GM23338 (cell line): ENCODE results near the gene PDLIM5. TPM values are rescaled to one million over a fixed set of nuclear protein-coding genes. Genes with fewer than 3 reads are reported as not detected.

Experiments used
- ATAC-seq: fragments of 200-7000 bp; cut with Tn5 transposase; 3 replicates; pipeline ENCODE4 v1.9.1; 2020
- DNase-seq: peaks from one replicate; pipeline ENCODE4 v3.0.0-alpha.2; 2015; ENCODE audit warnings: low spot score
- H2AFZ ChIP-seq: fragments of 200-600 bp; sonication (generic); 2 replicates; pipeline ENCODE4 v1.8.0; 2016; ENCODE audit warnings: antibody characterized with exemption, mild to moderate bottlenecking, moderate library complexity
- H3F3A ChIP-seq: fragments of 200-600 bp; sonication (generic); replicated peaks from 2 replicates; pipeline ENCODE4 v1.8.0; 2017; ENCODE audit warnings: antibody characterized with exemption, mixed run types, low read depth
- H3K27ac ChIP-seq: fragments of 200-600 bp; sonication (generic); 2 replicates; pipeline ENCODE4 v1.6.1; 2016; ENCODE audit warnings: low read depth
- H3K27me3 ChIP-seq: fragments of 200-600 bp; sonication (generic); 2 replicates; pipeline ENCODE4 v1.8.0; 2016; ENCODE audit warnings: mild to moderate bottlenecking, mixed run types, moderate library complexity; ENCODE audit not compliant: insufficient read depth
- H3K36me3 ChIP-seq: fragments of 200-600 bp; sonication (generic); 2 replicates; pipeline ENCODE4 v1.8.0; 2016; ENCODE audit warnings: mild to moderate bottlenecking; ENCODE audit not compliant: insufficient read depth
- H3K4me1 ChIP-seq: fragments of 200-600 bp; sonication (generic); 2 replicates; pipeline ENCODE4 v1.8.0; 2016; ENCODE audit warnings: mild to moderate bottlenecking, moderate library complexity; ENCODE audit not compliant: insufficient read depth
- H3K4me2 ChIP-seq: fragments of 200-600 bp; sonication (generic); 2 replicates; pipeline ENCODE4 v1.7.1; 2017; ENCODE audit warnings: mixed run types
- H3K4me3 ChIP-seq: fragments of 200-600 bp; sonication (generic); 2 replicates; pipeline ENCODE4 v1.6.1; 2016; ENCODE audit warnings: mixed run types
- H3K79me2 ChIP-seq: fragments of 200-600 bp; sonication (generic); replicated peaks from 2 replicates; pipeline ENCODE4 v1.8.0; 2017; ENCODE audit warnings: mild to moderate bottlenecking; ENCODE audit not compliant: insufficient read depth
- H3K9me2 ChIP-seq: fragments of 200-600 bp; sonication (generic); 2 replicates; pipeline ENCODE4 v1.8.0; 2017; ENCODE audit not compliant: insufficient read depth
- H4K20me1 ChIP-seq: fragments of 200-600 bp; sonication (generic); replicated peaks from 2 replicates; pipeline ENCODE4 v1.8.0; 2017; ENCODE audit warnings: mild to moderate bottlenecking; ENCODE audit not compliant: insufficient read depth
- H3K27ac Mint-ChIP-seq: 2 replicates; pipeline ENCODE4 v1.8.0; 2020; ENCODE audit warnings: inconsistent platforms, mild to moderate bottlenecking, moderate library complexity, mixed read lengths
- H3K27me3 Mint-ChIP-seq: 3 replicates; pipeline ENCODE4 v1.8.0; 2022; ENCODE audit warnings: low read depth, mild to moderate bottlenecking, moderate library complexity, mixed read lengths, inconsistent platforms; ENCODE audit not compliant: insufficient read depth, poor library complexity
- H3K36me3 Mint-ChIP-seq: 3 replicates; pipeline ENCODE4 v1.8.0; 2021; ENCODE audit warnings: low read depth, mild to moderate bottlenecking, inconsistent platforms, moderate library complexity, mixed read lengths
- H3K4me1 Mint-ChIP-seq: 3 replicates; pipeline ENCODE4 v1.8.0; 2020; ENCODE audit warnings: mild to moderate bottlenecking, inconsistent platforms, mixed read lengths
- H3K4me3 Mint-ChIP-seq: 3 replicates; pipeline ENCODE4 v1.8.0; 2021; ENCODE audit warnings: moderate library complexity, mild to moderate bottlenecking, inconsistent platforms, mixed read lengths
- H3K9me3 Mint-ChIP-seq: 3 replicates; pipeline ENCODE4 v1.8.0; 2020; ENCODE audit warnings: moderate library complexity, mild to moderate bottlenecking, inconsistent platforms, mixed read lengths
- CREB1 ChIP-seq: fragments of 250-450 bp; sonication (Bioruptor Pico); IDR thresholded peaks from 2 replicates; pipeline ENCODE4 v1.5.0; 2020; ENCODE audit warnings: low read depth, mild to moderate bottlenecking, moderate library complexity
- EZH2 ChIP-seq: fragments of 200-600 bp; sonication (generic); IDR thresholded peaks from one replicate; pipeline ENCODE4 v1.8.0; 2017; ENCODE audit warnings: antibody characterized with exemption, mild to moderate bottlenecking, low read depth; ENCODE audit not compliant: unreplicated experiment
- EZH2phosphoT487 ChIP-seq: fragments of 200-600 bp; sonication (generic); IDR thresholded peaks from one replicate; pipeline ENCODE4 v1.8.1; 2018; ENCODE audit warnings: antibody characterized with exemption; ENCODE audit not compliant: unreplicated experiment
- JUNB ChIP-seq: IDR thresholded peaks from one replicate; pipeline ENCODE4 v1.6.1; 2016; ENCODE audit warnings: antibody characterized with exemption; ENCODE audit not compliant: unreplicated experiment
- NANOG ChIP-seq: IDR thresholded peaks from 2 replicates; pipeline ENCODE4 v1.6.1; 2016; ENCODE audit warnings: antibody characterized with exemption, borderline replicate concordance
- POLR2AphosphoS5 ChIP-seq: IDR thresholded peaks from 2 replicates; pipeline ENCODE4 v1.6.1; 2016; ENCODE audit warnings: antibody characterized with exemption, low read depth
- REST ChIP-seq: IDR thresholded peaks from one replicate; pipeline ENCODE4 v1.6.1; 2018; ENCODE audit warnings: antibody characterized with exemption; ENCODE audit not compliant: unreplicated experiment
- STAT1 ChIP-seq: IDR thresholded peaks from one replicate; pipeline ENCODE4 v1.6.1; 2016; ENCODE audit warnings: antibody characterized with exemption; ENCODE audit not compliant: unreplicated experiment
- ZNF114 ChIP-seq: fragments of 250-450 bp; sonication (Bioruptor Pico); IDR thresholded peaks from 2 replicates; pipeline ENCODE4 v1.5.0; 2020; ENCODE audit warnings: mild to moderate bottlenecking, moderate library complexity
- ZNF331 ChIP-seq: fragments of 250-450 bp; sonication (Bioruptor Pico); IDR thresholded peaks from 2 replicates; pipeline ENCODE4 v1.5.0; 2020; ENCODE audit warnings: low read depth, mild to moderate bottlenecking, moderate library complexity
- ZNF462 ChIP-seq: fragments of 250-450 bp; sonication (Bioruptor Pico); IDR thresholded peaks from 2 replicates; pipeline ENCODE4 v1.5.0; 2020; ENCODE audit warnings: mild to moderate bottlenecking, moderate library complexity
- polyA plus RNA-seq: library from polyadenylated mRNA; unstranded; fragments of >200 nt; fragmentation: Nextera tagmentation; extraction: Ambion mirVana; gene quantifications from 2 replicates; pipeline ENCODE4 v1.2.1, GENCODE V29; 2016
- total RNA-seq: library from RNA; depleted of rRNA; stranded (reverse); fragments of >200 nt; shearing (Covaris generic); gene quantifications from 2 replicates; pipeline ENCODE4 v1.2.3, GENCODE V29; 2014
- TF ChIP-seq, protein P1 (sequence below), 2 experiments: fragments of 200-600 bp in 1 of 2; sonication (generic) in 1 of 2; conservative IDR thresholded peaks; 2 replicates each; pipeline versions ENCODE4 v1.5.1 to v1.6.1; 2016 to 2017; ENCODE audit warnings: antibody characterized with exemption in 2 of 2, low read depth in 2 of 2, mild to moderate bottlenecking in 2 of 2, moderate library complexity in 1 of 2
- TF ChIP-seq, protein P2 (sequence below): IDR thresholded peaks from 2 replicates; pipeline ENCODE4 v1.6.1; 2016; ENCODE audit warnings: antibody characterized with exemption

The PDLIM5 gene
- total and polyA plus RNA-seq, 2 experiments from 2014 or later = 45.2 to 53.0 TPM

- Histone ChIP-seq H2AFZ (no peak overlapping the region), H3K79me2 (no peaks in the 10 kb centered on the region), H3F3A (no peaks in the 10 kb centered on the region), H4K20me1 (no peaks in the 10 kb centered on the region), H3K9me2 (no peaks in the 10 kb centered on the region), H3K27me3 (no peaks in the 10 kb centered on the region), H3K4me3 (no peak overlapping the region), H3K4me1 (no peaks in the 10 kb centered on the region), H3K27ac (no peak overlapping the region), H3K36me3 (no peaks in the 10 kb centered on the region), H3K4me2 (no peak overlapping the region)
- H3K9me3 Mint-ChIP-seq = no peaks in the 10 kb centered on the region
- no peak overlapping the region for H3K27ac Mint-ChIP-seq
- TF ChIP-seq, protein P1, sequence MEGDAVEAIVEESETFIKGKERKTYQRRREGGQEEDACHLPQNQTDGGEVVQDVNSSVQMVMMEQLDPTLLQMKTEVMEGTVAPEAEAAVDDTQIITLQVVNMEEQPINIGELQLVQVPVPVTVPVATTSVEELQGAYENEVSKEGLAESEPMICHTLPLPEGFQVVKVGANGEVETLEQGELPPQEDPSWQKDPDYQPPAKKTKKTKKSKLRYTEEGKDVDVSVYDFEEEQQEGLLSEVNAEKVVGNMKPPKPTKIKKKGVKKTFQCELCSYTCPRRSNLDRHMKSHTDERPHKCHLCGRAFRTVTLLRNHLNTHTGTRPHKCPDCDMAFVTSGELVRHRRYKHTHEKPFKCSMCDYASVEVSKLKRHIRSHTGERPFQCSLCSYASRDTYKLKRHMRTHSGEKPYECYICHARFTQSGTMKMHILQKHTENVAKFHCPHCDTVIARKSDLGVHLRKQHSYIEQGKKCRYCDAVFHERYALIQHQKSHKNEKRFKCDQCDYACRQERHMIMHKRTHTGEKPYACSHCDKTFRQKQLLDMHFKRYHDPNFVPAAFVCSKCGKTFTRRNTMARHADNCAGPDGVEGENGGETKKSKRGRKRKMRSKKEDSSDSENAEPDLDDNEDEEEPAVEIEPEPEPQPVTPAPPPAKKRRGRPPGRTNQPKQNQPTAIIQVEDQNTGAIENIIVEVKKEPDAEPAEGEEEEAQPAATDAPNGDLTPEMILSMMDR (conservative IDR thresholded peaks at IDR 0.05; ENCODE audit: low read depth in 2 of 2) = no peak
- TF ChIP-seq EZH2 = no peak
- no peak for TF ChIP-seq ZNF114 (CRISPR knock-in tag)
- no peak for TF ChIP-seq ZNF462
- TF ChIP-seq CREB1 (CRISPR knock-in tag) = no peak
- no peak for TF ChIP-seq STAT1
- TF ChIP-seq REST = no peak
- no peak for TF ChIP-seq JUNB
- no peak for TF ChIP-seq POLR2AphosphoS5
- no peak for TF ChIP-seq EZH2phosphoT487
- no peak for TF ChIP-seq ZNF331 (CRISPR knock-in tag)
- TF ChIP-seq, protein P2, sequence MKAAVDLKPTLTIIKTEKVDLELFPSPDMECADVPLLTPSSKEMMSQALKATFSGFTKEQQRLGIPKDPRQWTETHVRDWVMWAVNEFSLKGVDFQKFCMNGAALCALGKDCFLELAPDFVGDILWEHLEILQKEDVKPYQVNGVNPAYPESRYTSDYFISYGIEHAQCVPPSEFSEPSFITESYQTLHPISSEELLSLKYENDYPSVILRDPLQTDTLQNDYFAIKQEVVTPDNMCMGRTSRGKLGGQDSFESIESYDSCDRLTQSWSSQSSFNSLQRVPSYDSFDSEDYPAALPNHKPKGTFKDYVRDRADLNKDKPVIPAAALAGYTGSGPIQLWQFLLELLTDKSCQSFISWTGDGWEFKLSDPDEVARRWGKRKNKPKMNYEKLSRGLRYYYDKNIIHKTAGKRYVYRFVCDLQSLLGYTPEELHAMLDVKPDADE = no peak
- TF ChIP-seq NANOG = no peak
- DNase-seq (no peak), ATAC-seq (no peak)
- no peaks in the 10 kb centered on the region for H3K36me3 Mint-ChIP-seq
- H3K27me3 Mint-ChIP-seq = no peaks in the 10 kb centered on the region
- H3K4me3 Mint-ChIP-seq = no peak overlapping the region
- no peaks in the 10 kb centered on the region for H3K4me1 Mint-ChIP-seq
Observed at GRCh38 chr4:94695384-94695783, 243.6 kb downstream of the PDLIM5 start.
